ENCODE measurements around the gene CFAP73.

CFAP73 gene

DNA sequence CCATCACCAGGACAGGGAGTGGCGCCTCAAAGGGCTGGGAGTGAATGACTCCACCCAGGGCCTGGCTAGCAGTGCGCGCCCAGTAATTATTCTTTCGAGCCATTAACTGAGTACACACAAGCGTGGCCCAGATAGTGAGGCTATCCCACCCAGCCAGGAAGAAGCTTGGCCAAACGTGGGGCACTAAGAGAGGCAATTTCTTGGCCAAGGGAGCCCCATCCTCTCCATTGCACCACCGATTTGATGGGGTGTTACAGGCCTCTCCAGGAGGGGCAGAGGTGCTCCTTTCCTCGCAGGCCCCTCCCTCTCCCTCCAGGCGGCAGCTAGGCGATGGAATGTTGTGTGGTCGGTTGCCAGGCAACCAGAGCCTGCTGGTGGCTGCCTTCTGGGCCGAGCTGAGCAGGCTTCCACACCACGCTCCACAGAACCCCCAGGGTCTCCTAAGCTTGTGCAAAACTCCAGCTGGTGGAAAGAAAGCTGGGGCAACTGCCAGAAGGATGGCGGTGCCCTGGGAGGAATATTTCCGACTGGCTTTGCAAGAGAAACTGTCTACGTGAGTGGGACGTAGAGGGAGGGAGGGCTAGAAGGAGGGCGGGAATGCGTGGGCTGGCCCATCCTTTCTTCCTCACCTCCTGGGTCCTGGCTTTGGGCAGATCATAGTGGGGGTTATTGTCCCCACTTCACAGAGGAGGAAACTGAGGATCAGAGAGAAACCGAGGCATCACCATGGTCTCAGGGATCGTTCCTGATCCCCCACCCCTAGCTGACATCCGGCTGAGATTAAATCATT is at the start of gene CFAP73:
Gene CFAP73 (plus strand): TSS at position 364 of the 790 bp plus-strand sequence. CDS start 134 bp downstream, at position 498.
- TF ChIP-seq, protein P1, sequence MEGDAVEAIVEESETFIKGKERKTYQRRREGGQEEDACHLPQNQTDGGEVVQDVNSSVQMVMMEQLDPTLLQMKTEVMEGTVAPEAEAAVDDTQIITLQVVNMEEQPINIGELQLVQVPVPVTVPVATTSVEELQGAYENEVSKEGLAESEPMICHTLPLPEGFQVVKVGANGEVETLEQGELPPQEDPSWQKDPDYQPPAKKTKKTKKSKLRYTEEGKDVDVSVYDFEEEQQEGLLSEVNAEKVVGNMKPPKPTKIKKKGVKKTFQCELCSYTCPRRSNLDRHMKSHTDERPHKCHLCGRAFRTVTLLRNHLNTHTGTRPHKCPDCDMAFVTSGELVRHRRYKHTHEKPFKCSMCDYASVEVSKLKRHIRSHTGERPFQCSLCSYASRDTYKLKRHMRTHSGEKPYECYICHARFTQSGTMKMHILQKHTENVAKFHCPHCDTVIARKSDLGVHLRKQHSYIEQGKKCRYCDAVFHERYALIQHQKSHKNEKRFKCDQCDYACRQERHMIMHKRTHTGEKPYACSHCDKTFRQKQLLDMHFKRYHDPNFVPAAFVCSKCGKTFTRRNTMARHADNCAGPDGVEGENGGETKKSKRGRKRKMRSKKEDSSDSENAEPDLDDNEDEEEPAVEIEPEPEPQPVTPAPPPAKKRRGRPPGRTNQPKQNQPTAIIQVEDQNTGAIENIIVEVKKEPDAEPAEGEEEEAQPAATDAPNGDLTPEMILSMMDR (conservative IDR thresholded peaks at IDR 0.05): no peak
- no peak for TF ChIP-seq ZFX (IDR thresholded peaks at IDR 0.05)
- no peak within 1 kb of the TSS for H3K27ac ChIP-seq

DNA sequence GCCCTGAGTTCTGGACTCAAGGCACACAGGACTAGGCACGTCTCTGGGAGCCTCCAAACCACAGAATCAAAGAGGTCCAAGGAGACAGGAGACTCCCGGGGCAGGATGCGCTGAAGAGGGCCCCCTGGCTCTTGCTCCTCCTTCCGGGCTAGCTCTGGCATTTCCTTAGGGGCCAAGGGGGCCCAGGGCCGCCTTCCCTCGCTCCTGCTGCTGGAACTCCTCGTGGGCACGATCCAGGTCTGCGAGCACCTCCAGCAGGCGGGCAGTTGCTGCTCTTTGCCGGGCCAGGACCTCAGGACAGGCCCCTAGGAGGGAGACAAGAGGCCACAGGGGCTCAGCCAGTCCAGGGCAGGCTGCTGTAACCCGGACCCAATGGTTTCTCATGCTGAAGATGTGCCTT is 49.8 kb upstream of the CFAP73 start:
- TF ChIP-seq ZFX (IDR thresholded peaks at IDR 0.05): no peak
- TF ChIP-seq, protein P1 (conservative IDR thresholded peaks at IDR 0.05): no peak
- no peak overlapping the region; the same call in 1 of the 2 replicates for H3K27ac ChIP-seq

DNA sequence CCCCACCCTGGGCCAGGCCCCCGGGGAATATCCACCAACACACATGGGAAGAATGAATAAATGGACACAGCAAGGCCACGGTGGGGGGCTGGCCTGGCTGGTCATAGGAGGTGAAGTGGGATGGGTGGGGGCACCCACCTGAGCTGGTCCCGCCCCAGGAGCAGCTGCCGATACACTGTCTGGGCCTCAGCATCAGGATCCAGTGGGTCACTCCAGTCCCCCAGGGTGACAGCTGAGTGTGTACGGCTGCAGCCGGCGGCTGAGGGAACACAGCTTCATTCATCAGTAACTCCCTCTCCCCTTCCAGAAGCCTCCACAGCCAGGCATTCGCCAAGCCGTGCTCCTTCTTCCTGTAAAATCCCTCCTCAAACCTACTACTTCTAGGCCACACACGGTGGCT is 47.8 kb upstream of the CFAP73 start:
- H3K27ac ChIP-seq: no peak overlapping the region
- TF ChIP-seq, protein P1 (conservative IDR thresholded peaks at IDR 0.05): no peak
- no peak for TF ChIP-seq ZFX (IDR thresholded peaks at IDR 0.05)

DNA sequence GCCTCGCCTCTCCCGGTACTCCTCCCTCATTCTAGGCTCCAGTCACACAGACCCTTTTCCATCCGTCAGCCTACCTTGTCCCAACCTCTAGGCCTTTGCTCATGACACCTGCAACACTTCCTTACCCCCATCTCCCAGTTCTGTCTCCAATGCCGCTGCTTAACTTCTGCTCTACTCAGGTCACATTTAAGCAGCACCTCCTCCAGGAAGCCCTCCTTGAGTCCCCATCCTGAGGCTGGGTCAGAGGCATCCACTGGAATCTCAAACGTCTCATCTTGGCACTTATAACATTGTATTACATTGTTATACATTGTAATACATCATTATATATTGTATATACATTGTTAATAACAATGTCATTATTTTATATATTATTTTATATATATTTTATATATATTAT is 46.7 kb upstream of the CFAP73 start:
- no peak overlapping the region for H3K27ac ChIP-seq
- TF ChIP-seq, protein P1 (conservative IDR thresholded peaks at IDR 0.05): no peak
- no peak for TF ChIP-seq ZFX (IDR thresholded peaks at IDR 0.05)

DNA sequence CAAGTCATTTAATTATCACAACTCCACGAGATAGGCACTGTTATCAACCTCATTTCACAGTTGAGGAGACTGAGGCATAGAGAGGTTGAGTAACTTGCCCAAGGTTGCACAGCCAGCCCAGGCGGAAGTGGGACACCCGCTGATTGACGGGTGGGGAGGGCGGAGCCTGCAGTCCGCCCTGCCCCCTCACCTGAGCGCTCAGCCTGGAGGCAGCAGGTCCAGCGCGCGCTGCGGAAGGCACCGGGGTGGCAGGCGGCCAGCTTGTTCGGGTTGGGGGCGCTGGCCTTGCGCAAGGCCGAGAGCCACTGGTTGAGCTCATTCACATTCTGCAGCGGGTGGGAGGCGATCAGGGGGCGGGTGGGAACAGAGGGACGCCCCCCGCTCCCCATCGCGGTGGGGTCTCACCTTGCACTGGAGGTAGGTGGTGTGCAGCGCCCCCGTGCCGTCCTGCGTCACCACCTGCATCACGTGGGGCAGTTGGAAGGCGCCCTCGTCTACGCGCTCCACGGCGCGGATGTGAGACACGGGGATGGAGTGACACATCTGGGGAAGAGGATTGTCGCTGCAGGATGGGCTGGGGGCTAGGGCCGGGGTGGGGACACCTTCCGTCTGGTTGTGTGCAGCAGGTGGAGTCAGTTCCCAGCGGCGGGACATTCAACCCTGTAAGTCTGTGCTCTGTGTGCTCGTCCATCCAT is 45.6 kb upstream of the CFAP73 start:
- no peak overlapping the region for H3K27ac ChIP-seq
- TF ChIP-seq, protein P1 (conservative IDR thresholded peaks at IDR 0.05): no peak
- no peak for TF ChIP-seq ZFX (IDR thresholded peaks at IDR 0.05)

DNA sequence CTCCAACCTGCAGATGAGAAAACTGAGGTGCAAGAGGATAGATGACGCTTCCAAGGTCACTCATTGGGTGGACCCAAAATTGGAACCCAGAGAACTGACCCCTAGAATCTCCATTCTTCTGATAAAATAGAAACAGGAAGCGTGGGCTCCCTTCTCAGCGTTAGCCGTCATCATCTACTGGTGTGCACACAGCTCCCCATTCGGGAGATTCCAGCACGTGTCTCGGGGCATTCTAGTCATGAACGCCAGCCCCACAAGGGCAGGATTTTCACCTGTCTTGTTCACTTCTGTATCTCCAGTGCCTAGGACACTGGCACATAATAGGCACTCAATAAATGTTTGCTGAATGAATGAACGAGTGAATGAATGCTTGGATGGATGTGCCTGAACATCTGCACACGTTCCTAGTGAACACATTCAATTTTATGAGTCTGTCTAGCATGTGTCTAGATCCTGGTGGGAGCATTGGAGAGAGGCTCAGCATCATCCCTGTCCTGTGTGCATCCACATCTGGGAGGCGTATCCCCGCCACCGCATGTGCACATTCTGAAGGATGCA is 44.5 kb upstream of the CFAP73 start:
- TF ChIP-seq, protein P1 (conservative IDR thresholded peaks at IDR 0.05): no peak
- no peak for TF ChIP-seq ZFX (IDR thresholded peaks at IDR 0.05)
- H3K27ac ChIP-seq: no peak overlapping the region
